HG03520 (cell line): ENCODE data around the gene ZCCHC24.
"Not testable (repeated sequence)": the region's sequence is repeated elsewhere in the genome, so short reads cannot be mapped to it uniquely, and the experiment has no call there.

Experiments
- ATAC-seq: cut with Tn5 transposase; IDR thresholded peaks from one replicate; pipeline ENCODE4 v1.9.1; 2021; ENCODE audit warnings: mild to moderate bottlenecking, moderate library complexity; ENCODE audit not compliant: unreplicated experiment

ZCCHC24 gene

DNA sequence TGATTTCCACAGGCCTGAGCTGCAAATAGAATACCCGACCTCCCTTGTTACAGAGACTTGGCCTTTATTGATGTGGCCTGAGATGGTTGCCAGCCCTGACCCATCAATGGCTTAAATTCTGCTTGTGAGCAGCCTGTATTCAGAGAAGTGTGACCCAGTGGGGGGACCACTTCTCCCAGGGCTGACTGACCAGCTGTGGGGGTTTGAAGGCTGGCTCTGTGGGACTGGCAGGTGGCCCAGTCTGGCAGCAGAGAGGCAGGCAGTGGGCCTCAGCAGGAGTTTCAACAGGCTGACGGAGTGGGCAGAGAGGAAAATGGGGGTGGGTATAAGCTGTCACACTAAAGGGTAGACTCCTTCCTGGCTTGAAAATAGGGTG is 110.3 kb downstream of the ZCCHC24 start:
- no peak for ATAC-seq

DNA sequence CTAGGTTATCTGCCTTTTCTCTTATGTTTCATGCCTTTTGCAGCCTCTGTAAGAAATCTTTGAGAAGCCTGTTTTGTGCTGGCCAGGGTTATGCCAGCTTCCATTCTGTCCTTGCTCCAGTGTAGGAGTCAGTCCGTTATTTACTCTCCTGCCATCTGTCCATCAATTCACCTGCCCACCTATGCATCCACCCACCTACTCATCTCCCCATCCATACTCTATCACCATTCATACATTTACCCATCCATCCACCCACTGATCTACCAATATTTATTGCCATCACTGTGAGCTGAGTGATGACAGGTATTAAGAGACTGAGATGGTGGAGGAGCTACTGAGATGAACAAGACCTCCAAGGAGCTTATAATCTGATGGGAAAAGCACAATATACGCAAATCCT is 110.9 kb downstream of the ZCCHC24 start:
- ATAC-seq, result no peak

DNA sequence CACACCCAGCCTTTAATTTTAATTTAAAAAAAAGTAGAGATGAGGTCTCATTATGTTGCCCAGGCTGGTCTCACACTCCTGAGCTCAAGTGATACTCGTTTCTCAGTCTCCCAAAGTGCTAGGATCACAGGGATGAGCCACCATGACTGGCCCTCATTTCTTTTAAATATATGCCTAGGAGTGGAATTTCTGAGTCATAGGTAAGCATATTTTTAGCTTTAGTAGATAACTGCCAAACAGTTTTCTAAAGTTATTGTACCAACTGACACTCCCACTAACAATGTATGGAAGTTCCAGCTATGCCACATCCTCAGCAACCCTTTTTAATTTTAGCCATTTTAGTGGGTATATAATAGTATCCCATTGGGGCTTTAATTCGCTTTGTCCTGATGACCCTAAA is 111.9 kb downstream of the ZCCHC24 start:
- no peak for ATAC-seq

- not testable (repeated sequence) for ATAC-seq
These were observed 112.7 kb downstream of the ZCCHC24 start for GRCh38 chr10:79332610-79333315.
